ENCODE measurements around the gene CALML6.

- TF ChIP-seq CTCF (conservative IDR thresholded peaks at IDR 0.05; ENCODE audit: low read depth, low read length), result no peak
- no peak for TF ChIP-seq EZH2 (IDR thresholded peaks at IDR 0.05; ENCODE audit: borderline replicate concordance, low read depth, low read length, poor library complexity, severe bottlenecking)
These were observed 23.2 kb downstream of the CALML6 start for GRCh38 chr1:1938276-1938573.
